ES-I3 (cell line): ENCODE results near the gene DNAH12.

Experiments
- H3K36me3 ChIP-seq: 2 replicates; pipeline ENCODE4 v1.6.1; 2013; ENCODE audit warnings: mild to moderate bottlenecking, low read length, control low read depth, moderate library complexity; ENCODE audit not compliant: insufficient read depth
- H3K4me1 ChIP-seq: 2 replicates; pipeline ENCODE4 v1.6.1; 2013; ENCODE audit warnings: mild to moderate bottlenecking, control low read depth, low read length; ENCODE audit not compliant: insufficient read depth
- H3K9ac ChIP-seq: 2 replicates; pipeline ENCODE4 v1.6.1; 2013; ENCODE audit warnings: low read depth, mild to moderate bottlenecking, low read length, moderate library complexity
- H3K9me3 ChIP-seq: 2 replicates; pipeline ENCODE4 v1.6.1; 2013; ENCODE audit warnings: mild to moderate bottlenecking, low read length, moderate library complexity; ENCODE audit not compliant: control insufficient read depth, insufficient read depth

Gene DNAH12, protein sequence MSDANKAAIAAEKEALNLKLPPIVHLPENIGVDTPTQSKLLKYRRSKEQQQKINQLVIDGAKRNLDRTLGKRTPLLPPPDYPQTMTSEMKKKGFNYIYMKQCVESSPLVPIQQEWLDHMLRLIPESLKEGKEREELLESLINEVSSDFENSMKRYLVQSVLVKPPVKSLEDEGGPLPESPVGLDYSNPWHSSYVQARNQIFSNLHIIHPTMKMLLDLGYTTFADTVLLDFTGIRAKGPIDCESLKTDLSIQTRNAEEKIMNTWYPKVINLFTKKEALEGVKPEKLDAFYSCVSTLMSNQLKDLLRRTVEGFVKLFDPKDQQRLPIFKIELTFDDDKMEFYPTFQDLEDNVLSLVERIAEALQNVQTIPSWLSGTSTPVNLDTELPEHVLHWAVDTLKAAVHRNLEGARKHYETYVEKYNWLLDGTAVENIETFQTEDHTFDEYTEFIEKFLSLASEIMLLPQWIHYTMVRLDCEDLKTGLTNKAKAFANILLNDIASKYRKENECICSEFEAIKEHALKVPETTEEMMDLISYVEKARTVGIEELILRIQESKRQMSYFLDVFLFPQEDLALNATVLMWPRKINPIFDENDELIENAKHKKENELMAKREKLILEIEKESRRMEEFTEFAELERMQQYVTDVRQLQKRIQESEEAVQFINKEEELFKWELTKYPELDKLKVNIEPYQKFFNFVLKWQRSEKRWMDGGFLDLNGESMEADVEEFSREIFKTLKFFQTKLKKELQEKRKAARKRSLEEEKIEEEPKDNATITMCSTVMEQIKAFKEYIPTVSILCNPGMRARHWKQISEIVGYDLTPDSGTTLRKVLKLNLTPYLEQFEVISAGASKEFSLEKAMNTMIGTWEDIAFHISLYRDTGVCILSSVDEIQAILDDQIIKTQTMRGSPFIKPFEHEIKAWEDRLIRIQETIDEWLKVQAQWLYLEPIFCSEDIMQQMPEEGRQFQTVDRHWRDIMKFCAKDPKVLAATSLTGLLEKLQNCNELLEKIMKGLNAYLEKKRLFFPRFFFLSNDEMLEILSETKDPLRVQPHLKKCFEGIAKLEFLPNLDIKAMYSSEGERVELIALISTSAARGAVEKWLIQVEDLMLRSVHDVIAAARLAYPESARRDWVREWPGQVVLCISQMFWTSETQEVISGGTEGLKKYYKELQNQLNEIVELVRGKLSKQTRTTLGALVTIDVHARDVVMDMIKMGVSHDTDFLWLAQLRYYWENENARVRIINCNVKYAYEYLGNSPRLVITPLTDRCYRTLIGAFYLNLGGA (N-terminal part only)

GRCh38 chr3:57544181-57545125 is at the start of gene DNAH12:
DNAH12 (minus strand) TSS chr3:57544344; CDS start chr3:57542870, 1,474 bp downstream.
- Histone ChIP-seq H3K9me3 (no peaks in the 10 kb centered on the region), H3K9ac (peak within 1 kb of the TSS; percentile 43), H3K36me3 (no peaks in the 10 kb centered on the region), H3K4me1 (peaks cover 9% of the 10 kb centered on the region; the same call in 1 of the 2 replicates)

DNA sequence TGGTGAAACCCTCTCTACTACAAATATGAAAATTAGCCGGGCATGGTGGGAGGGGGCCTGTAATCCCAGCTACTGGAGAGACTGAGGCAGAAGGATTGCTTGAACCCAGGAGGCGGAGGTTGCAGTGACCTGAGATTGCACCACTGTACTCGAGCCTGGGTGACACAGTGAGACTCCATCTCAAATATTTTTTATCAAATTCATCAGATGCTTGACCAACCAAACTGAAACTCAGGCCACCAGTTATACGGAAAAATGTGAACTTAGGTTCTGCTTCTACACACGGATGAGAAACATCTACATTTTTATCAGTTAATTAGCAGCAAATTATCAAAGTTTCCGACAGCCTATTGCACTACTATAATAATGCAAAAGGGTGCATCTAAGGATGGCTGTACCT is 48.2 kb upstream of the DNAH12 start:
- H3K36me3 ChIP-seq: no peaks in the 10 kb centered on the region
- no peaks in the 10 kb centered on the region for H3K4me1 ChIP-seq
- no peak overlapping the region for H3K9ac ChIP-seq

DNA sequence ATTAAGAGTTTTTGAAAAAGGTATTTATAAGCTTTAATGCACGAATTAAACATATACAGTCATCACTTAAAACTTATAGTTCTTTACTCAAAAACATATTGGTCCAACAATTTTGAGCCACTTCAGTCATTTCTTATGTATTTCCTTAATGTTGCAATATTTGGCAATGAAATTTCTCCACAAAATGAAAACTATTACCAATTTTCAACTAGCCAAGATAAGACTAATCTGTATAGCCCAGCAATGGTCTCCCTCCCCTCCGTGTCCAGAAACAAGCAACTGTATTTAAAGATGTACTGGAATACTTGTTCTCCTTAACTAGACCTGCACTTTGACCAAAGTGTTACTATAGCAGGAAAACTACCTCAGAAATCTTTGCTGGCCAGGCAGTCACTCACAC is 43.8 kb upstream of the DNAH12 start:
- no peaks in the 10 kb centered on the region for H3K9me3 ChIP-seq
- no peak overlapping the region for H3K9ac ChIP-seq
- no peaks in the 10 kb centered on the region; the same call in 1 of the 2 replicates for H3K4me1 ChIP-seq
- H3K36me3 ChIP-seq: no peaks in the 10 kb centered on the region

More for the DNA sequence above, 48.2 kb upstream of the DNAH12 start:
- H3K9me3 ChIP-seq: no peaks in the 10 kb centered on the region

DNA sequence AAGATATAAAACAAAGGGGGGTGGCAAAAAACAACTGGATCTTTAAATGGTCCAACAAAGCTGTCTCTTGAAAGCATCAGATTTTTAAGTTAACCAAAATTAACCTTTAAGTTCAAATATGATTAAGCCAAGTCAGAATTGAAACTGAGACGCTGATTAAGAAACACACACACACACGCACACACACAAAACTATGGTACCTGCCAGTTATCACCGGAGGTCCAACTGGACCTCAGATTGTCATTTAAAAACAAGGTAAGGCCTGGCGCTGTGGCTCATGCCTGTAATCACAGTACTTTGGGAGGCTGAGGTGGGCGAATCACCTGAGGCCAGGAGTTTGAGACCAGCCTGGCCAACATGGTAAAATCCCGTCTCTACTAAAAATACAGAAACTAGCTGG is 42.6 kb upstream of the DNAH12 start:
- H3K9ac ChIP-seq: no peak overlapping the region
- no peaks in the 10 kb centered on the region; the same call in 1 of the 2 replicates for H3K4me1 ChIP-seq
- no peaks in the 10 kb centered on the region for H3K9me3 ChIP-seq
- no peaks in the 10 kb centered on the region for H3K36me3 ChIP-seq

DNA sequence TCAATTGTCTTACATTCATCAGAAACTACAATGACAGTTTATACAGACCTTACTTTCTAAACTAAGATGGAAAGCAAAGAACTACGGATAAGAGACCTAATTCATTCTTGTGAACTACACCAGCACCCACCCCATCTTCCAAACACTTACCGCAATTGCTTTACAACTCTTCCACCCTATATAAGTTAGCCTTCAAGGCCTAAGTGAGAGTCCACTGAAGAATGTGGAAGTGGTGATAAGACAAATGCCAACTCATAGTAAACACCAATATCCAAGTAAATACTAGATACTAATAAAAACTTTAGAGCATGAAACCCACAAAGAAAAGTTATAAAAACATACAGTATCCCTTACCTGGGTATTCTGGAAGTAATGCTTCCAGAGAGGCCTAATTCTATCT is 39.4 kb upstream of the DNAH12 start:
- H3K9ac ChIP-seq: no peak overlapping the region
- no peaks in the 10 kb centered on the region; the same call in 1 of the 2 replicates for H3K36me3 ChIP-seq
- no peaks in the 10 kb centered on the region; the same call in 1 of the 2 replicates for H3K4me1 ChIP-seq
- no peaks in the 10 kb centered on the region for H3K9me3 ChIP-seq

GRCh38 chr3:57582474-57583168 is 38.5 kb upstream of the DNAH12 start:
- Histone ChIP-seq H3K9me3 (no peaks in the 10 kb centered on the region), H3K4me1 (no peaks in the 10 kb centered on the region; the same call in 1 of the 2 replicates), H3K36me3 (peaks cover under 1% of the 10 kb centered on the region; the same call in 1 of the 2 replicates), H3K9ac (no peak overlapping the region)

- Histone ChIP-seq H3K9me3 (no peaks in the 10 kb centered on the region), H3K36me3 (peaks cover 15% of the 10 kb centered on the region), H3K9ac (no peak overlapping the region), H3K4me1 (no peaks in the 10 kb centered on the region)
These were observed 33.7 kb upstream of the DNAH12 start for GRCh38 chr3:57577801-57578200.

GRCh38 chr3:57575966-57576626 is 32.0 kb upstream of the DNAH12 start:
- Histone ChIP-seq H3K4me1 (no peaks in the 10 kb centered on the region), H3K9ac (no peak overlapping the region), H3K36me3 (peaks cover 21% of the 10 kb centered on the region), H3K9me3 (no peaks in the 10 kb centered on the region)

- H3K36me3 ChIP-seq: peaks cover 19% of the 10 kb centered on the region
- H3K9me3 ChIP-seq: no peaks in the 10 kb centered on the region
- H3K9ac ChIP-seq: no peak overlapping the region
- no peaks in the 10 kb centered on the region for H3K4me1 ChIP-seq
These were observed 28.0 kb upstream of the DNAH12 start for GRCh38 chr3:57572096-57572495.

DNA sequence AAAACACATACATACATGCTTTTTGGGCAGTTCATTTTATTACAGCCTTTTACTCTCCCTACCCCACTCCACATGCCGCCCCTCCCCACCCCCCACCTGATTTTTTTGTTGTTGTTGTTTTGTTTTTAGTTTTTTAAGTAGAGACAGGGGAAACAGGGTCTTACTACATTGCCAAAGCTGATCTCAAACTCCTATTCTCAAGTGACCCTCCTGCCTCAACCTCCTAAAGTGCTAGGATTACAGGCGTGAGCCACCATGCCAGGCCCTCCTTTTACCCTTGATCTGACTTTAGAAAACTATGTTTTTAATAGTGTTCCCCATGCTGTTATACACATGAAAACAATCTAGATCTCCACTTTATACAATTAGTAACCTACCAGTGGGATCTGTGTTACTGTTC is 26.7 kb upstream of the DNAH12 start:
- Histone ChIP-seq H3K36me3 (peaks cover 19% of the 10 kb centered on the region), H3K9ac (no peak overlapping the region), H3K9me3 (no peaks in the 10 kb centered on the region), H3K4me1 (no peaks in the 10 kb centered on the region)

DNA sequence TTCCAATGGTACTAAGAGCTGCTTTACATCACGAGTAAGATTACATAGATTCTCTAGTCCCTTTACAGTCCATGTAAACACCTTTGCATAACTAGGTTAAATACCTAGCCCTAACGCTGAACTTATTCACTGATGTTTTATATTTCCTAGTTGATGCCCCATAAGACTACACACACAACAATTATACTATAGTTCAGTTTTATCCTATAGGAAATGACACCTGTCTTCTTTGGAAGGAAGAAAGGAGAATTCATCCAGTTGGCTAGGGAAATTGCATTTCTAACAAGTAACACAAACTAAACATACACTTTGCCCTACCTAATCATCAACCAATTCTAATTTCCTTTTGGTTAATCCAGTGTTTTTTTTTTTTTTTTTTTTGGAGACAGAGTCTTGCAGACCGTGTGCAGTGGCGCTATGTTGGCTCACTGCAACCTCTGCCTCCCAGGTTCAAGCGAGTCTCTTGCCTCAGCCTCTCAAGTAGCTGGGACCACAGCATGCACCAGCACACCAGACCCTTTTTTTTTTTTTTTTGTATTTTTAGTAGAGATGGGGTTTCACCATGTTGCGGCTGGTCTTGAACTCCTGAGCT is 25.8 kb upstream of the DNAH12 start:
- Histone ChIP-seq H3K4me1 (no peaks in the 10 kb centered on the region), H3K36me3 (peaks cover 17% of the 10 kb centered on the region)

DNA sequence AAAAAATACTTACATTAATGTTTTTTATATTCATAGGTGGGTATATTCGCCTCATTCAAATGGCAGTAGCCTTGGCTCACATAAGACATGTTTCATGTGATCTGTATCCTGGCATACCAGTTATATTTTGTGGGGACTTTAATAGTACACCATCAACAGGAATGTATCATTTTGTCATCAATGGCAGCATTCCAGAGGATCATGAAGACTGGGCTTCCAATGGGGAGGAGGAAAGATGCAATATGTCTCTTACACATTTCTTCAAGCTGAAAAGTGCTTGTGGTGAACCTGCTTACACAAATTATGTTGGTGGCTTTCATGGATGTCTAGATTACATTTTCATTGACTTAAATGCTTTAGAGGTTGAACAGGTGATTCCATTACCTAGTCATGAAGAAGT is 15.4 kb upstream of the DNAH12 start:
- H3K9me3 ChIP-seq: no peaks in the 10 kb centered on the region
- peaks cover 5% of the 10 kb centered on the region; the same call in 1 of the 2 replicates for H3K36me3 ChIP-seq
- no peak overlapping the region for H3K9ac ChIP-seq
- H3K4me1 ChIP-seq: peaks cover 5% of the 10 kb centered on the region; the same call in 1 of the 2 replicates

More for the DNA sequence above, 25.8 kb upstream of the DNAH12 start:
- no peak overlapping the region for H3K9ac ChIP-seq
- no peaks in the 10 kb centered on the region for H3K9me3 ChIP-seq
